Right lung (tissue), 5 donors: ENCODE measurements around the gene RIC8A. TPM values are rescaled to one million over a fixed set of nuclear protein-coding genes. Genes with fewer than 3 reads are reported as not detected.
"Not testable (repeated sequence)": the region's sequence is repeated elsewhere in the genome, so short reads cannot be mapped to it uniquely, and the experiment has no call there.

ENCODE experiments used
- DNase-seq, 2 donors: peaks; one replicate each; pipeline ENCODE4 v3.0.0-alpha.2; 2013
- polyA plus RNA-seq, 5 donors: library from polyadenylated mRNA; unstranded; fragments of 120-200 nt; gene quantifications; one replicate each; pipeline versions ENCODE4 v1.2.1 to v1.2.3, GENCODE V29; 2013; ENCODE audit warnings: inconsistent platforms in 1 of 5, low replicate concordance in 1 of 5; ENCODE audit not compliant: insufficient read length in 5 of 5, insufficient read depth in 1 of 5

Gene RIC8A
- polyA plus RNA-seq, 5 donors = 60.3 to 94.1 (median 71.1) TPM

DNA sequence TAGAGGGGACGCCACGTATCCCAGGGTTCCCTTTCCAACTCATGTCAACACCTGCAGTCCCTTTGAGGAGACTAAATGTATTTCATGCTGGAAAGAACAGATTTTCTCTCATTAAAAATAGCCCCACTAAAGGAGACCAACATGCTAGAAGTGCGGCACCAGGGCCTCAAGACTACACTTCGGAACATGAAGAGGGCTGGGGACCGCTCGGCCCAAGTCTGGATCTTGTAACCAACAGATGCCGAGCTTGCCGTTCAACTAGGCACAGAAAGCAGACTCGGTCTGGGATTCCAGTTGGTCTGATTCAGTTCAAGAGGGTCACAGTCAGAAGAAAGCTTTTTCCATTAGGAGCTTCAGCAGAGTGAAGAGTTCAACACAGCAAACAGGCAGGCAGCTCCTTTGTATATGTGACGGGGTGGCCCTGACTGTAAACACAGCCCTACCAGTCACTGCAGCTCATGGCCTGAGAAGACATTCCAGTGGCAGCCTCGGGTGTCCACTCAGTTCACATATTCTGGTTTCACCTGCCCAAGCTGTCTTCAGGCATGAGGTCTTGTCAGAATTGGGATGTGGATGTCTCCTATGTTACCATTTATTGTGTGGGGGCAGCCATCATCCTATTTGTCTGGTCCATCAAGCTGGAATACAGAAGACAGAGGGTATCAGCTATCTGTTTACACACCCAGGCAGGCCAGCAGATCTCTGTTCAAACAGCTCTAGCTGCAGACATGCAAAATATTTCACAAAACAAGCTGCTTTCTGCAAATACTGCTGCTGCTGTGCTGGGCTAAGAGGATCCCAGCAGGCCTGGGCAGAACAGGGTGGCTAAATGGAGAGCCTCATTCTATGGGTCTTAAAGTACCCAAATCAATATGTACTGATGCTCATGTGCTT lies 8.8 kb downstream of the RIC8A start:
- DNase-seq = no peak

DNA sequence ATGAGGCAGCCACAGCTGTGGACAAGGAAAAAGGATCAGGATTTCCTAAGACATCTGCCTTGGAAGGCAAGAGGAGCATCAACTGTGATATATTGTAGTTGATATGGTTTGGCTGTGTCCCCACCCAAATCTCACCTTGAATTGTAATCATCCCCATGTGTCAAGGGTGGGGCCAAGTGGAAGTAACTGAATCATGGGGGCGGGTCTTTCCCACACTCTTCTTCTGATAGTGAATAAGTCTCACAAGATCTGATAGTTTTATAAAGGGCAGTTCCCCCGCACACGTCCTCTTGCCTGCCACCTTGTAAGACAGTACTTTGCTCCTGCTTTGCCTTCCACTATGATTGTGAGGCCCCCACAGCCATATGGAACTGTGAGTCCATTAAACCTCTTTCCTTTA lies 10.2 kb downstream of the RIC8A start:
- DNase-seq = no peak

GRCh38 chr11:218815-219593 lies 11.5 kb downstream of the RIC8A start:
- no peak for DNase-seq

GRCh38 chr11:220641-221215 lies 13.2 kb downstream of the RIC8A start:
- DNase-seq = not testable (repeated sequence)

GRCh38 chr11:221539-221938 lies 14.0 kb downstream of the RIC8A start:
- no peak for DNase-seq

- no peak for DNase-seq
Observed at GRCh38 chr11:221998-222789, 14.7 kb downstream of the RIC8A start.

- DNase-seq = no peak
Observed at GRCh38 chr11:223026-223789, 15.7 kb downstream of the RIC8A start.

- no peak for DNase-seq
Observed at GRCh38 chr11:223884-224283, 16.4 kb downstream of the RIC8A start.

- no peak for DNase-seq
Observed at GRCh38 chr11:224424-224823, 16.9 kb downstream of the RIC8A start.

DNA sequence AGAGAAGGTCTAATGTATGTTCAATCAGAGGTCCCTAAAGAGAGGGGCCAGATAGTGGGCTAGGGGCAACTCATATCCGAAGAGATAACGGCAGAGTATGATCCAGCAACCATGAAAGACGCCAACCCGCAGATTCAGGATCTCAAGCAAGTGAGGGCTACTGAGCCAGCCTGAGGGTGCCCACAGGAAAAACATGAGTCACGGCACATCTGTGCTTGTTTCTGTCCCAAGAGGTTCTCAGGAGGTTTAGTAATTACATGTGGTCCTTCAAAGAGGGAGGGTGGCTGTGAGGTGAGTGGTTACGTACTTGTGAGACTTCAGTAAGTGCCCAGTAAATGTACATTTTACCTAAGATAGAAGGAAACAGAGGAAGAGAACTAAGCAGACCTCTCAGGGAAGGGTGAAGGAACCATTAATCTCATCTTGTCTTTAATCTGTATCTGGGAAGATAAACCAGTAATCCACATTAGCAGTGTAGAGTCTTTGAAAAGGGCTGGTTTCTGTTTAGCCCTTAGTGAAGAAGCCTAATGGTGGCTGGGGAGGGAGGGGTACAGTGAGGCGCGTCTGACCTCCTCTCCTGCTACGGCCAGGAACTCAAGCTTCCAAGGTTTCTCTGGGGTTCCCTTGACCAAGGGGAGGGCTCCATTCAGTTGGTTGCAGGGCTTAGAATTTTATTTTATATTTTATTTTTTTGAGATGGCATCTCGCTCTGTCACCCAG lies 18.4 kb downstream of the RIC8A start:
- DNase-seq = no peak

DNA sequence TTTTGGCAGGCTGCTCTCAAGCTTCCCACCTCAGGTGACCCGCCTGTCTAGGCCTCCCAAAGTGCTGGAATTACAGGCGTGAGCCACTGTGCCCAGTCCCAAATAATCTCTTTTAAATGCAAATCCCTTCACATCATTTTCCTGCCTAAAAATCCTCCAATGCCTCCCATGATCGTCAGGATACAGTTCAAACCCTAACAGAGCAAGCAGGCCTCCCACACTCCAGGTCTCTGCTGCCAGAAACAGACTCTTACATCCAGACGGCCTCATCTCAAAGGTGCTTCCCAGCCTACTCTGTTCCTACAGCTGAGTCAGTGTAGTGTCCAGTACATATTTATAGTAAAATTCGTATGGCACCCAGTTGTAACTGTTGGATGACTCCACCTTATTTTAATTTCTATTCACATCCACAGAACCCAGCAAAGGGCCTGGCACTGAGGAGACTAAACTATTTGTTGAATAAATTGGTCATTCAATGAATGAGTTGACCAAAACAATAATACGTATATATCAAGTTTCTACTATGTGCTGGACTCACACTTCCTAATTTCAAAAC lies 20.4 kb downstream of the RIC8A start:
- no peak for DNase-seq

DNA sequence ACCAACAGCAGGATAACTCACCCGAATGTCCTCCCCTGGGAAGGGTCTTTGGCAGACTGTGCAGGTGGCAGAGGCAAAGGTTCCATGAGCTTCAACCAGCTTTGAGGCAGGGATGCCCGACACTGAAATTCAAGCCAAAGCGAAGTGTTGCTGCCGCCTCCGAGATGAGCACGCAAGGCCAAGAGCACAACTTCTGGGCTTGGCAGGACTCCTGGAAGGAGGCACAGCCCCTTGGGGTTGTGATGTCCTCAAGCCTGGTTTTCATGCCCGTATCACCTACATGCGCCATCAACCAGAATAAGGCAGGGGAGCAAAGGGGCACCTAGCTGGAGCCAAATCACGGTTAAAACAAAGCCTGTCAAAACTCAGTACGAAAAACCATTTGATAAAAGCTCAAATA lies 22.9 kb downstream of the RIC8A start:
- DNase-seq = no peak

DNA sequence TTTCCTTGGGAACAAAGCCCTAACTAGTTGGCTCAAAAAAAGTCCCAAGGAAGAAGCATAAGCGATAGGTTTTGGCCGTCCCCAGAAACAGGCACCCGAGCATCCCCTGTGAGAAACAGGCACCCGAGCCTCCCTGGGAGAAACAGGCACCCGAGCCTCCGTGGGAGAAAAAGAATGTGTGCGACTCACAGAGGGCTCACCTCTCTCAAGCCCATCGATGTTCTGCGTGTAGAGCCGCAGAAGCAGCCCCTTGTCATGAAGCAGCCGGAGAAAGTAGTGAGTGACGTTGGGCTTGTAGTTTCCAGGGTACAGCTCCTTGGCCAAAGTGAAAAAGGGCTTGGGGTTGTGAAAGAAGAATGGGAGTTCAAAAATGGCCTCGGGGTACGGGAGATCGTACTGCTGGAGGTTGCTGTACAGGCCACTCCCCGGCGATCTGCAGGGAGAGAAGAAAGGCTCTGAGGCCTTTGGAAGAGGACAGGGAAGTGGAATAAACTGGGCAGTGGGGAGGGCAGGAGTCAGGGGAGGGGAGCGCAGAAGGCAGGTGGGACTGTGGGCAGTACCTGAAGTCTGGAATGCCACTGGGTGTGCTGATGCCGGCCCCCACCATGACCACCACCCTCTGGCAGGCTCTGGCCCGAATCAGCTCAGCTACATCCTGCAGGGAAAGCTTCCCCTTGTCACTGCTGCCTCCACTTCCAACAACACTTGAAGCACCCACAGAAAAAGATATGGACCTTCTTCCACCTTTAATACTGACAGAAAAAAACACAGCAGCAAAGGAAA lies 25.5 kb downstream of the RIC8A start:
- no peak for DNase-seq

DNA sequence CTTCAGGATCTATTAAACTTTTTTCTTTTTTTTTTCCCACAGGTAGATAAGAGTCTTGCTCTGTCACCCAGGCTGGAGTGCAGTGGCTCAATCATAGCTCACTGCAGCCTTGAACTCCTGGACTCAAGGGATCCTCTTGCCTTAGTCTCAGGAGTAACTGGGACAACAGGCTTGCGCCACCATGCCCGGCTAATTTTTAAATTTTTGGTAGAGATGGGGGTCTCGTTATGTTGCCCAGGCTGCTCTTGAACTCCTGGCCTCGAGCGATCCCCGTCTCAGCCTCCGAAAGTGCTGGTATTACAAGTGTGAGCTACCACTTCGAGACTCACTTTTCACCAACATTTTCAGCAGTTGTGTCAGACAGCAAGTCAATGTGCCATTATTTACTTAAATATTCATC lies 27.7 kb downstream of the RIC8A start:
- DNase-seq = no peak

DNA sequence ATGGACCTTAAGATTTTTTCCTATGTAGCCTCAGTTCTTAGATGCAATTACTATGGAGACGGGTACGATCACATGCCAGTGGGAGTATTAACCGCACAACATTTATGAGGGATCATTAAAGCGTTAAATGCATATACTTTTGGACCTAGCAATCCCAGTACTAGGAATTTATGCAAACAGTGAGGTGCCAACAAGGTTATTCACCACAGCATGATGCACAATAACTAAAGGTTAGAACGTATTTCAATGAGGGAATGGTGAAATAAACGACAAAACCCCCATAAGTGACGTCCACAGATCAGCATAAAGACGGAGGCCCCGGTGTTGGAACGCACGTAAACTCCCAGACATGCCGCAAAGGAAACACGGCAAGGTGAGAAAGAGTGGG lies 28.1 kb downstream of the RIC8A start:
- no peak for DNase-seq

GRCh38 chr11:235997-236773 lies 28.7 kb downstream of the RIC8A start, which contains the start of gene SIRT3:
Gene SIRT3 (minus strand): TSS chr11:236342. CDS start chr11:236328, 14 bp downstream.
- DNase-seq = peak; percentile 69 to 78

- peak; percentile 85 to 87 for DNase-seq
Observed at GRCh38 chr11:236774-237767, 29.6 kb downstream of the RIC8A start, which contains the start of gene PSMD13. Gene PSMD13 (plus strand): TSS chr11:236976. CDS start chr11:237050, 74 bp downstream.
